OCI-LY3 (cell line): ENCODE measurements around the gene ITPR1.

Source experiments
- H2AFZ ChIP-seq: fragments of 200-600, 300-600 bp; shearing (Covaris generic); 2 replicates; pipeline ENCODE4 v1.6.0; 2014; ENCODE audit warnings: antibody characterized with exemption, low read depth, low read length
- H3K27ac ChIP-seq: fragments of 200-600, 300-600 bp; sonication (generic); 2 replicates; pipeline ENCODE4 v1.5.1; 2014; ENCODE audit warnings: mild to moderate bottlenecking, low read length, moderate library complexity, mixed read lengths
- H3K27me3 ChIP-seq: fragments of 200-600, 300-600 bp; sonication (generic); 2 replicates; pipeline ENCODE4 v1.6.1; 2014; ENCODE audit warnings: low read depth, low read length, mixed read lengths
- H3K36me3 ChIP-seq: fragments of 200-600, 300-600 bp; sonication (generic); replicated peaks from 2 replicates; pipeline ENCODE3; 2014; ENCODE audit warnings: low read depth, low read length, mixed read lengths
- H3K4me1 ChIP-seq: fragments of 300-600, 200-600 bp; sonication (generic); 2 replicates; pipeline ENCODE4 v1.6.1; 2014; ENCODE audit warnings: low read length, mixed read lengths
- H3K4me2 ChIP-seq: fragments of 200-600, 300-600 bp; sonication (generic); 2 replicates; pipeline ENCODE4 v1.6.1; 2014; ENCODE audit warnings: low read length, mixed read lengths
- H3K4me3 ChIP-seq: fragments of 300-600, 200-600 bp; sonication (generic); 2 replicates; pipeline ENCODE4 v1.5.1; 2014; ENCODE audit warnings: antibody characterized with exemption, mild to moderate bottlenecking, low read length, moderate library complexity
- H3K79me2 ChIP-seq: fragments of 300-600, 200-600 bp; shearing (Covaris generic); 2 replicates; pipeline ENCODE4 v1.6.1; 2014; ENCODE audit warnings: mild to moderate bottlenecking, low read length, mixed read lengths
- H3K9ac ChIP-seq: fragments of 300-600, 200-600 bp; shearing (Covaris generic); 2 replicates; pipeline ENCODE4 v1.6.0; 2014; ENCODE audit warnings: mild to moderate bottlenecking, low read length, moderate library complexity
- H3K9me3 ChIP-seq: fragments of 200-600, 300-600 bp; shearing (Covaris generic); 2 replicates; pipeline ENCODE4 v1.6.1; 2014; ENCODE audit warnings: low read length, mixed read lengths; ENCODE audit not compliant: insufficient read depth
- H4K20me1 ChIP-seq: fragments of 200-600, 300-600 bp; sonication (generic); 2 replicates; pipeline ENCODE4 v1.6.1; 2016; ENCODE audit warnings: low read length, mixed read lengths; ENCODE audit not compliant: insufficient read depth
- CTCF ChIP-seq: fragments of 200-600, 300-600 bp; sonication (generic); IDR thresholded peaks from 2 replicates; pipeline ENCODE4 v1.5.1; 2014; ENCODE audit warnings: antibody characterized with exemption, low read length, low read depth
- EZH2phosphoT487 ChIP-seq: fragments of 200-600 bp; shearing (Covaris generic); IDR thresholded peaks from 2 replicates; pipeline ENCODE4 v1.6.1; 2018; ENCODE audit warnings: antibody characterized with exemption, mixed run types, low read depth

Gene ITPR1

GRCh38 chr3:4740397-4741105, 247.4 kb downstream of the ITPR1 start:
- no peak overlapping the region for H3K9ac ChIP-seq
- H2AFZ ChIP-seq, result no peak overlapping the region
- no peak overlapping the region for H3K4me2 ChIP-seq

GRCh38 chr3:4741106-4741403, 247.9 kb downstream of the ITPR1 start:
- Histone ChIP-seq H3K27ac (no peak overlapping the region), H3K4me2 (no peak overlapping the region), H3K9ac (no peak overlapping the region), H2AFZ (no peak overlapping the region), H3K4me1 (no peaks in the 10 kb centered on the region), H3K79me2 (no peaks in the 10 kb centered on the region), H3K4me3 (no peak overlapping the region), H3K9me3 (no peaks in the 10 kb centered on the region), H3K36me3 (no peaks in the 10 kb centered on the region), H3K27me3 (peaks cover 6% of the 10 kb centered on the region; the same call in 1 of the 2 replicates), H4K20me1 (no peaks in the 10 kb centered on the region)
- no peak for TF ChIP-seq CTCF
- no peak for TF ChIP-seq EZH2phosphoT487

More at GRCh38 chr3:4740397-4741105, 247.4 kb downstream of the ITPR1 start:
- Histone ChIP-seq H3K9me3 (no peaks in the 10 kb centered on the region), H3K4me3 (no peak overlapping the region), H3K27me3 (peaks cover 6% of the 10 kb centered on the region; the same call in 1 of the 2 replicates), H3K79me2 (no peaks in the 10 kb centered on the region), H4K20me1 (no peaks in the 10 kb centered on the region), H3K36me3 (no peaks in the 10 kb centered on the region), H3K27ac (no peak overlapping the region), H3K4me1 (no peaks in the 10 kb centered on the region)
- no peak for TF ChIP-seq CTCF
- no peak for TF ChIP-seq EZH2phosphoT487

GRCh38 chr3:4741404-4742307, 248.5 kb downstream of the ITPR1 start:
- Histone ChIP-seq H3K9ac (no peak overlapping the region), H3K4me1 (no peaks in the 10 kb centered on the region), H2AFZ (no peak overlapping the region), H3K27ac (no peak overlapping the region), H3K27me3 (peaks cover 6% of the 10 kb centered on the region; the same call in 1 of the 2 replicates), H3K4me2 (no peak overlapping the region), H4K20me1 (no peaks in the 10 kb centered on the region), H3K9me3 (no peaks in the 10 kb centered on the region), H3K4me3 (no peak overlapping the region), H3K79me2 (no peaks in the 10 kb centered on the region), H3K36me3 (no peaks in the 10 kb centered on the region)
- TF ChIP-seq CTCF, result no peak
- TF ChIP-seq EZH2phosphoT487, result no peak

GRCh38 chr3:4742359-4742758, 249.2 kb downstream of the ITPR1 start:
- Histone ChIP-seq H3K79me2 (no peaks in the 10 kb centered on the region), H3K4me2 (no peak overlapping the region), H3K27ac (no peak overlapping the region), H3K4me3 (no peak overlapping the region), H4K20me1 (no peaks in the 10 kb centered on the region), H3K36me3 (no peaks in the 10 kb centered on the region), H3K4me1 (no peaks in the 10 kb centered on the region), H3K9me3 (no peaks in the 10 kb centered on the region), H2AFZ (no peak overlapping the region), H3K27me3 (peaks cover 6% of the 10 kb centered on the region; the same call in 1 of the 2 replicates), H3K9ac (no peak overlapping the region)
- TF ChIP-seq CTCF (no peak), EZH2phosphoT487 (no peak)
